Testis (tissue), 3 donors: ENCODE results near the gene SPOUT1. TPM values are rescaled to one million over a fixed set of nuclear protein-coding genes. Genes with fewer than 3 reads are reported as not detected.

Experiments used
- DNase-seq: peaks from one replicate; pipeline ENCODE4 v3.0.0-alpha.2; 2019
- H3K27ac ChIP-seq, 2 donors: fragments of 200-600 bp; sonication (generic); one replicate each; pipeline ENCODE4 v1.5.1; 2019
- H3K27me3 ChIP-seq: fragments of 200-600 bp; sonication (generic); one replicate; pipeline ENCODE4 v1.5.1; 2019
- H3K36me3 ChIP-seq: fragments of 200-600 bp; sonication (generic); one replicate; pipeline ENCODE4 v1.5.1; 2017; ENCODE audit warnings: low read depth; ENCODE audit errors: missing control alignments
- H3K4me1 ChIP-seq: fragments of 200-600 bp; sonication (generic); one replicate; pipeline ENCODE4 v1.5.1; 2019
- H3K4me3 ChIP-seq, 2 donors: fragments of 200-600 bp; sonication (generic); one replicate each; pipeline ENCODE4 v1.5.1; 2017 to 2019
- H3K9me3 ChIP-seq: fragments of 200-600 bp; sonication (generic); one replicate; pipeline ENCODE4 v1.5.1; 2017
- CTCF ChIP-seq, 3 experiments: fragments of 450-650 bp in 2 of 3; fragments of 200-600 bp in 1 of 3; sonication (generic) in 1 of 3; IDR thresholded peaks; one replicate each; pipeline ENCODE4 v1.5.1; 2016 to 2019; ENCODE audit warnings: antibody characterized with exemption in 3 of 3, mild to moderate bottlenecking in 2 of 3, moderate library complexity in 1 of 3
- POLR2A ChIP-seq: fragments of 450-650 bp; IDR thresholded peaks from one replicate; pipeline ENCODE4 v1.6.1; 2017; ENCODE audit warnings: antibody characterized with exemption, mild to moderate bottlenecking, moderate library complexity
- WGBS, 2 donors: methylation state at CpG; one replicate each; pipeline ENCODE4 v1.1.5; 2018; 5-methylcytosine and 5-hydroxymethylcytosine counted together
- intact Hi-C: fragments of 100-400 bp; cut with DNase I; formaldehyde crosslinking; loops from one replicate; pipeline ENCODE4 v1.15.1; 2023; ENCODE audit warnings: low total_unique reads
- polyA plus RNA-seq: library from polyadenylated mRNA; stranded (reverse); fragments of 350-450 nt; fragmentation: Illumina TruSeq; extraction: RNeasy Lipid Tissue Mini Kit (QIAGEN cat#74804); gene quantifications from one replicate; pipeline ENCODE4 v1.2.3, GENCODE V29; 2014; ENCODE audit warnings: low read depth, low replicate concordance; ENCODE audit not compliant: insufficient read depth
- total RNA-seq, 2 donors: library from RNA; depleted of rRNA; stranded (reverse); fragments of >200 nt; gene quantifications; one replicate each; pipeline ENCODE4 v1.2.3, GENCODE V29; 2016

SPOUT1 gene
- total and polyA plus RNA-seq, 3 donors from 2014 or later = 14.4 to 43.2 (median 34.0) TPM

GRCh38 chr9:128788445-128788844, 41.1 kb downstream of the SPOUT1 start:
- H3K4me3 ChIP-seq = no peak overlapping the region
- intact Hi-C loops = no loop called here
- no peaks in the 10 kb centered on the region for H3K27me3 ChIP-seq
- TF ChIP-seq POLR2A (no peak), CTCF (IDR thresholded peaks at IDR 0.05) (no peak)
- no peak for DNase-seq
- 89 to 94% methylated on average over 1 of the region's 1 CpG for WGBS, 2 donors
- H3K36me3 ChIP-seq = no peaks in the 10 kb centered on the region
- peak overlapping the region in 1 of 2 donors; percentile 84 for H3K27ac ChIP-seq
- no peaks in the 10 kb centered on the region for H3K9me3 ChIP-seq
- H3K4me1 ChIP-seq = peaks cover 11% of the 10 kb centered on the region

- Histone ChIP-seq H3K36me3 (no peaks in the 10 kb centered on the region), H3K27me3 (no peaks in the 10 kb centered on the region), H3K4me3 (peak overlapping the region; percentile 96 to 97), H3K27ac (peak overlapping the region in 1 of 2 donors; percentile 84), H3K9me3 (no peaks in the 10 kb centered on the region), H3K4me1 (peaks cover 11% of the 10 kb centered on the region)
- DNase-seq = peak; percentile 39
- intact Hi-C loops = no loop called here
- no peak for TF ChIP-seq POLR2A
- TF ChIP-seq CTCF (IDR thresholded peaks at IDR 0.05) = no peak
- 0 to 1% methylated on average over 6 to 7 of the region's 7 CpGs for WGBS, 2 donors
Measured at GRCh38 chr9:128787659-128788058, 41.9 kb downstream of the SPOUT1 start.

DNA sequence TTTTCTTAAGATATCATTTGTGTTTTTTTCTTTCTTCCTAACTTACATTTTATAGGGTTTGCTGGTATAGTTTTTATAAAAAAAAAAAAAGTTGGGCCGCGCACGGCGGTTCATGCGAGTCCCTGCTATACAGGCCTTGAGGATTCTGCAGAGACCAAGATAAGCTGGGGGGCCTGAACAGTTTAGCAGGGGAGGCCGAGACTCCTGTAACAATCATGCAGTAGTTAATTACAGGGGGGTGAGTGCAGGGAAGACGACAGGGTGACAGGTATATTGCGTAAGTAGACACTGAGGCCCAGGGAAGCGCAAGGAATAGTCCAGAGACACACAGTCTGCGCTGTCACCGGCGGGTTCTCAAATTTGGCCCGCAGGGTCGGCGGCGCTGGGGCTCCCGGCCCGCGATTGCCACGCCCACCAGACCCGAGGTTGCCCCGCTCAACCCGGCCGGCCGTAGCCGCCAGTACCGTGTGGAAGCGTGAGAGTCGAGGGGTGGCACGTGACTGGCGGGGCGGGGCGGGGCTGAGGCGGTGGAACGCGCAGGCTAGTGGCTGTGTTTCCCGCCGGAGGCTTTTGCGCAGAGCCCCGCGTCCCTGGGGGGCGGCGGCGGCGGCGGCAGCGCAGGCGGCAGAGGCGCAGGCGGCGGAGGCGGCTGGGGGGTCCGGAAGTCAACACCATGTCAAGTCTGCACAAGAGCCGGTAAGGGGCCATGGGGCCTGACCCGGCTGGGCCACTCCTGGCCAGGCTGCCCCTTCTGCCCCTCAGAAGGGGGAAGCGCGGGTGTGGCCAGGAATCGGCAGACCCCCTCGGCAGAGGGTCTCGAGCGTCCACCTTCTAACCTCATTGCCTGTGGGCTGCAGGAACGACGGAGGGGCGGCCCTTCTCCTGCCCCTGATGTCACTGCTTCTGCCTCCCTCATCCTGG, 42.7 kb downstream of the SPOUT1 start, which contains the start of gene TBC1D13:
Gene TBC1D13, plus strand, starts transcription at position 573 of the 921 bp plus-strand sequence. Its CDS starts 101 bp downstream, at position 674.
- TF ChIP-seq CTCF (IDR thresholded peaks at IDR 0.05) (no peak), POLR2A (no peak)
- Histone ChIP-seq H3K27ac (peak within 1 kb of the TSS; percentile 64 to 84), H3K27me3 (no peaks in the 10 kb centered on the region), H3K9me3 (no peaks in the 10 kb centered on the region), H3K4me3 (peak within 1 kb of the TSS; percentile 96 to 97), H3K36me3 (no peaks in the 10 kb centered on the region), H3K4me1 (peaks cover 11% of the 10 kb centered on the region)
- intact Hi-C loops = no loop called here
- DNase-seq = peak; percentile 90
- 4 to 24% methylated on average over 9 to 64 of the region's 64 CpGs for WGBS, 2 donors

- Histone ChIP-seq H3K36me3 (no peaks in the 10 kb centered on the region), H3K4me1 (peaks cover 11% of the 10 kb centered on the region), H3K27ac (no peak overlapping the region), H3K27me3 (no peaks in the 10 kb centered on the region), H3K4me3 (no peak overlapping the region), H3K9me3 (no peaks in the 10 kb centered on the region)
- WGBS, 2 donors = 90 to 92% methylated on average over 6 of the region's 6 CpGs
- intact Hi-C loops = no loop called here
- no peak for DNase-seq
- TF ChIP-seq POLR2A (no peak), CTCF (IDR thresholded peaks at IDR 0.05) (no peak)
Measured at GRCh38 chr9:128785427-128785826, 44.2 kb downstream of the SPOUT1 start.
